HEK293 (cell line): ENCODE results near the gene RAB9A.
"Not testable (repeated sequence)": the region's sequence is repeated elsewhere in the genome, so short reads cannot be mapped to it uniquely, and the experiment has no call there.

ENCODE experiments used
- CTCF ChIA-PET: fragments of 350-600 bp; formaldehyde crosslinking; extraction: SDS; loops from one replicate; lab custom pipeline; 2021; ENCODE audit warnings: antibody characterized with exemption; lab: Yijun Ruan, JAX
- POLR2A ChIA-PET: fragments of 300-600 bp; formaldehyde crosslinking; extraction: SDS; loops from one replicate; lab custom pipeline; 2020; ENCODE audit warnings: antibody characterized with exemption, inconsistent platforms; lab: Yijun Ruan, JAX
- H3K27ac ChIP-seq: fragments of 200-500 bp; sonication (Bioruptor generic); 2 replicates; pipeline ENCODE4 v1.5.1; 2014; ENCODE audit warnings: low read depth, low read length, control low read depth, inconsistent platforms; ENCODE audit errors: extremely low read depth
- H3K36me3 ChIP-seq, 2 experiments: fragments of 200-500 bp in 1 of 2; sonication (Bioruptor generic) in 1 of 2; 1 replicate in 1 of 2; 2 replicates in 1 of 2; pipeline ENCODE4 v1.5.1; 2014 to 2017; ENCODE audit warnings: inconsistent platforms in 2 of 2, low read length in 2 of 2; ENCODE audit not compliant: control insufficient read depth in 2 of 2, insufficient read depth in 1 of 2
- H3K4me1 ChIP-seq: fragments of 200-500 bp; sonication (Bioruptor generic); 2 replicates; pipeline ENCODE4 v1.5.1; 2014; ENCODE audit warnings: mild to moderate bottlenecking, low read length, inconsistent platforms; ENCODE audit not compliant: control insufficient read depth, insufficient read depth
- H3K4me3 ChIP-seq: 2 replicates; pipeline ENCODE4 v1.5.1; 2011; ENCODE audit warnings: low read depth, mild to moderate bottlenecking, control low read depth, low read length, moderate library complexity
- H3K9me3 ChIP-seq: fragments of 200-500 bp; sonication (Bioruptor generic); 2 replicates; pipeline ENCODE4 v1.5.1; 2014; ENCODE audit warnings: low read depth, low read length, inconsistent platforms; ENCODE audit not compliant: control insufficient read depth, insufficient read depth
- IKZF3 ChIP-seq: fragments of 450-650 bp; IDR thresholded peaks from 2 replicates; pipeline ENCODE4 v1.5.0; 2018; ENCODE audit warnings: missing biosample characterization, mild to moderate bottlenecking, missing genetic modification characterization, moderate library complexity
- PRDM10 ChIP-seq: fragments of 450-650 bp; formaldehyde crosslinking; IDR thresholded peaks from 2 replicates; pipeline ENCODE4 v1.5.1; 2016; ENCODE audit warnings: missing biosample characterization, missing genetic modification characterization
- PRDM4 ChIP-seq: fragments of 450-650 bp; formaldehyde crosslinking; IDR thresholded peaks from 2 replicates; pipeline ENCODE4 v1.5.1; 2017; ENCODE audit warnings: missing biosample characterization, missing genetic modification characterization
- REPIN1 ChIP-seq: fragments of 450-650 bp; formaldehyde crosslinking; IDR thresholded peaks from 2 replicates; pipeline ENCODE4 v1.5.1; 2017; ENCODE audit warnings: missing biosample characterization, missing genetic modification characterization, low read depth
- REST ChIP-seq: fragments of 450-650 bp; formaldehyde crosslinking; IDR thresholded peaks from 2 replicates; pipeline ENCODE4 v1.5.1; 2016; ENCODE audit warnings: missing biosample characterization, missing genetic modification characterization
- SCRT1 ChIP-seq: fragments of 450-650 bp; formaldehyde crosslinking; IDR thresholded peaks from 2 replicates; pipeline ENCODE4 v1.5.1; 2016; ENCODE audit warnings: missing biosample characterization, missing genetic modification characterization, borderline replicate concordance
- SCRT2 ChIP-seq: fragments of 450-650 bp; formaldehyde crosslinking; IDR thresholded peaks from 2 replicates; pipeline ENCODE4 v1.5.1; 2016; ENCODE audit warnings: missing biosample characterization, missing genetic modification characterization
- ZBTB17 ChIP-seq: fragments of 450-650 bp; formaldehyde crosslinking; IDR thresholded peaks from 2 replicates; pipeline ENCODE4 v1.5.1; 2016; ENCODE audit warnings: missing biosample characterization, missing genetic modification characterization
- ZBTB21 ChIP-seq: fragments of 450-650 bp; formaldehyde crosslinking; IDR thresholded peaks from 2 replicates; pipeline ENCODE4 v1.5.1; 2017; ENCODE audit warnings: missing biosample characterization, missing genetic modification characterization
- ZFHX2 ChIP-seq: fragments of 450-650 bp; formaldehyde crosslinking; conservative IDR thresholded peaks from 2 replicates; pipeline ENCODE4 v1.5.1; 2016; ENCODE audit warnings: missing biosample characterization, missing genetic modification characterization
- ZFP69B ChIP-seq: fragments of 450-650 bp; formaldehyde crosslinking; IDR thresholded peaks from 2 replicates; pipeline ENCODE4 v1.5.1; 2016; ENCODE audit warnings: missing biosample characterization, missing genetic modification characterization
- ZNF214 ChIP-seq: fragments of 450-650 bp; formaldehyde crosslinking; IDR thresholded peaks from 2 replicates; pipeline ENCODE4 v1.5.1; 2017; ENCODE audit warnings: missing biosample characterization, mild to moderate bottlenecking, missing genetic modification characterization, borderline replicate concordance
- ZNF341 ChIP-seq: fragments of 450-650 bp; formaldehyde crosslinking; IDR thresholded peaks from 2 replicates; pipeline ENCODE4; 2016; ENCODE audit warnings: low read depth, missing biosample characterization, missing genetic modification characterization
- ZNF555 ChIP-seq: fragments of 450-650 bp; formaldehyde crosslinking; conservative IDR thresholded peaks from 2 replicates; pipeline ENCODE4 v1.5.1; 2017; ENCODE audit warnings: missing biosample characterization, mild to moderate bottlenecking, missing genetic modification characterization, inconsistent platforms
- ZNF654 ChIP-seq: fragments of 450-650 bp; formaldehyde crosslinking; IDR thresholded peaks from 2 replicates; pipeline ENCODE4 v1.5.1; 2016; ENCODE audit warnings: low read depth, missing biosample characterization, missing genetic modification characterization
- ZNF660 ChIP-seq: fragments of 450-650 bp; IDR thresholded peaks from 2 replicates; pipeline ENCODE4 v1.5.1; 2018; ENCODE audit warnings: missing biosample characterization, mild to moderate bottlenecking, missing genetic modification characterization
- ZNF692 ChIP-seq: fragments of 450-650 bp; formaldehyde crosslinking; IDR thresholded peaks from 2 replicates; pipeline ENCODE4 v1.5.1; 2016; ENCODE audit warnings: missing biosample characterization, missing genetic modification characterization
- ZXDB ChIP-seq: fragments of 450-650 bp; formaldehyde crosslinking; IDR thresholded peaks from 2 replicates; pipeline ENCODE4 v1.5.1; 2016; ENCODE audit warnings: missing biosample characterization, missing genetic modification characterization

The RAB9A gene

GRCh38 chrX:13641684-13642083 lies 47.2 kb upstream of the RAB9A start:
- CTCF ChIA-PET, result interaction anchor here (0.9 kb wide), 1 partner anchor 135 kb away, joined by 3 read pairs; no protein-coding TSS in a partner anchor
- not testable (repeated sequence) for H3K4me3 ChIP-seq
- TF ChIP-seq SCRT2 (tag by site-specific recombination), result peak; percentile 74
- TF ChIP-seq SCRT1 (tag by site-specific recombination), result peak; percentile 80
- TF ChIP-seq, all 188 proteins: peak for 2; not testable (repeated sequence) for 186
- H3K27ac ChIP-seq, POLR2A ChIA-PET, H3K36me3 ChIP-seq, H3K4me1 ChIP-seq, H3K9me3 ChIP-seq: not testable (repeated sequence)

GRCh38 chrX:13645464-13646153 lies 43.3 kb upstream of the RAB9A start:
- Histone ChIP-seq H3K4me3 (no peak overlapping the region), H3K4me1 (peaks cover 5% of the 10 kb centered on the region; the same call in 1 of the 2 replicates), H3K27ac (no peak overlapping the region), H3K9me3 (no peaks in the 10 kb centered on the region), H3K36me3 (no peaks in the 10 kb centered on the region)
- peak; percentile 45; the same call in 1 of the 2 replicates for TF ChIP-seq IKZF3 (tag by site-specific recombination)
- TF ChIP-seq REST, result no peak
- TF ChIP-seq PRDM10, result peak; percentile 55
- POLR2A ChIA-PET, result interaction anchor here (0.9 to 1.1 kb wide), 3 partner anchors 23 to 89 kb away, joined by 3 read pairs; partner anchors contain the start of genes OFD1 and TRAPPC2
- CTCF ChIA-PET, result interaction anchor here (0.6 to 5.0 kb wide), 49 partner anchors 8 to 944 kb away, joined by 3 to 86 read pairs (median 4); partner anchors contain the start of gene OFD1

GRCh38 chrX:13646154-13646549 lies 42.8 kb upstream of the RAB9A start:
- peaks cover 5% of the 10 kb centered on the region; the same call in 1 of the 2 replicates for H3K4me1 ChIP-seq

More at GRCh38 chrX:13646154-13646549, 42.8 kb upstream of the RAB9A start:
- TF ChIP-seq ZBTB21, result 0 out of 2 replicates have a peak, but pooled peaks have one; percentile 25
- TF ChIP-seq ZNF214 (tag by site-specific recombination), result no peak
- 0 out of 2 replicates have a peak, but pooled peaks have one; percentile 23 for TF ChIP-seq ZXDB (tag by site-specific recombination)
- TF ChIP-seq ZNF692, result peak; percentile 31; the same call in 1 of the 2 replicates
- 0 out of 2 replicates have a peak, but pooled peaks have one; percentile 14 for TF ChIP-seq ZFHX2 (tag by site-specific recombination)
- peak; percentile 56; the same call in 1 of the 2 replicates for TF ChIP-seq ZFP69B
- no peak for TF ChIP-seq ZNF555 (tag by site-specific recombination)
- TF ChIP-seq ZNF654 (tag by site-specific recombination), result peak; percentile 69
- TF ChIP-seq PRDM4, result peak; percentile 94
- TF ChIP-seq REPIN1 (tag by site-specific recombination), result no peak
- peak; percentile 53; the same call in 1 of the 2 replicates for TF ChIP-seq ZBTB17 (tag by site-specific recombination)
- TF ChIP-seq ZNF341, result peak; percentile 96
- TF ChIP-seq ZNF660, result peak; percentile 71; the same call in 1 of the 2 replicates
- no peak overlapping the region; the same call in 1 of the 2 replicates for H3K27ac ChIP-seq
- H3K4me3 ChIP-seq, result no peak overlapping the region
- H3K9me3 ChIP-seq, result no peaks in the 10 kb centered on the region
- POLR2A ChIA-PET, result interaction anchor here (0.9 to 1.1 kb wide), 3 partner anchors 23 to 89 kb away, joined by 3 read pairs; partner anchors contain the start of genes OFD1 and TRAPPC2
- no peaks in the 10 kb centered on the region for H3K36me3 ChIP-seq
- CTCF ChIA-PET, result interaction anchor here (0.5 to 5.0 kb wide), 54 partner anchors 9 to 1207 kb away, joined by 3 to 86 read pairs (median 4); partner anchors contain the start of gene OFD1
